NOMO-1 (cell line): Measurements from ENCODE around the gene A4GALT.
"Not testable (repeated sequence)": the region's sequence is repeated elsewhere in the genome, so short reads cannot be mapped to it uniquely, and the experiment has no call there.

Experiments
- DNase-seq, 2 experiments: peaks; one replicate each; lab custom pipeline; 2025; ENCODE audit not compliant: unreplicated experiment in 2 of 2; lab: John Stamatoyannopoulos, UW

A4GALT gene

DNA sequence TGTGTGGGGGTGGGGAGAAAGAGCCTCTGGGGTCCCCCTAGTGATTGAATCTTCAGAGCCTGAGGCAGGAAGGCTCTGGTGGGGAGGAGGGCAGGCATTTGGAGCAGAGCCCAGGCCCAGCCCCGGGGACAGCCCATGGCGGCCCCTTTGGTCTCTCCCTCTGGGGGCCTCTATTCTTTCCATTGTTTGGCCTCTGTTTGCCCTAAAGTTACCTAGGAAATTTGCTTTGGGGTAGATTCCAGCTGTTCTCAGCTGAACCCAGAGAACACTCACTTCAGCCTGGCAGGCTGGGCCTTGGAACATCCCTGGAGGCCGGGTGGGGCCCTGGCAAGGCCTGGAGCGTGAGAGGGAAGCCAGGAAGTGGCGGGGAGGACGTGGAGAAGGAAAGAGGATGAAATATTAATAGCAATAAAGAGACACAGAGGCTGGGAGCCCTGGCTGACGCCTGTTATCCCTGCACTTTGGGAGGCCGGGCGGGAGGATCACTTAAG lies 22.9 kb upstream of the A4GALT start:
- DNase-seq: no peak

DNA sequence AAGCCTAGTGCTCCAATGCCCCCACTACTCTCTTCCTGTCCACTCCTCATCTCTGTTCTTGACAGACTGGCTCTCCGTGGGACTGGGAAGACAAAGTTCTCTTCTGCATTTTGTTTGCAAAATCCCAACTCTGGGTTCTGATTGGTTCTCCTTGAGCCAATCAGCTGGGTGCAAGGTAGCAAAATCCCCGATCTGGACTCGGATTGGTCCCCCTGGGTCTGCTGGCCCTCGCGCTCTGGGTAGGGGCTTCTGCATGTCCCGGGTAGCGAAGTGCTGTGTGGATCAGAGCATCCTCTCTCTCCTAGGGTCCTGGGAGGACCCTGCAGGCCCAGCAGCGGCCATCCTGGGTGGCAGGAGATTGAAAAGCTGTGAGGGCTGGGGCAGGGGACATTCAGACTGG lies 22.3 kb upstream of the A4GALT start:
- DNase-seq: no peak

DNA sequence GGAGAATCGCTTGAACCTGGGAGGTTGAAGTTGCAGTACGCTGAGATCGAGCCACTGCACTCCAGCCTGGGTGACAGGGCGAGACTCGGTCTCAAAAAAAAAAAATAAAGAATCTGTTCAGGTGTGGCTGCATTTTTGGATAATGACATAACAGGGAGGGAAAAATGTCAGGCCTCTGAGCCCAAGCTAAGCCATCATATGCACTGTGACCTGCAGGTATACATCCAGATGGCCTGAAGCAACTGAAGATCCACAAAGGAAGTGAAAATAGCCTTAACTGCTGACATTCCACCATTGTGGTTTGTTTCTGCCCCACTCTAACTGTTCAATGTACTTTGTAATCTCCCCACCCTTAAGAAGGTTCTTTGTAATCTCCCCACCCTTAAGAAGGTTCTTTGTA lies 19.6 kb upstream of the A4GALT start:
- not testable (repeated sequence) for DNase-seq

DNA sequence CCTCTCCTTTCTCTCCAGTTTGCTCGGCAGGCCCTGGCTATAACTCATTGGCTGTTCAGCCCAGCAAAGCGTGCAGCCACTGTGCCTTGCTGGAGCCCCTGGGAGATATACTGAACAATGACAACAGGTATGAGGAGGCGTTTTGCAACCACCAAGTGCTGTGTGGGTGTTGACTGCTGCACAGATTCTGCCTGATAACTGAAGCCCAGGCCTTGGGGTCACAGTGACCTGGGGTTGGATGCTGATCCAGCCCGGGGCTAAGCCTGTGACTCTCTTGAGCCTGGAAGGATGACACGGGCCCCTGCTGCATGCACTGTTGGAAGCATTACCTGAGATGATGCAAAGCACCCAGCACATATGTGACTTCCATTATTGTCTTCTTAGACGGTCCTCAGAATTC lies 13.7 kb upstream of the A4GALT start:
- DNase-seq: no peak

DNA sequence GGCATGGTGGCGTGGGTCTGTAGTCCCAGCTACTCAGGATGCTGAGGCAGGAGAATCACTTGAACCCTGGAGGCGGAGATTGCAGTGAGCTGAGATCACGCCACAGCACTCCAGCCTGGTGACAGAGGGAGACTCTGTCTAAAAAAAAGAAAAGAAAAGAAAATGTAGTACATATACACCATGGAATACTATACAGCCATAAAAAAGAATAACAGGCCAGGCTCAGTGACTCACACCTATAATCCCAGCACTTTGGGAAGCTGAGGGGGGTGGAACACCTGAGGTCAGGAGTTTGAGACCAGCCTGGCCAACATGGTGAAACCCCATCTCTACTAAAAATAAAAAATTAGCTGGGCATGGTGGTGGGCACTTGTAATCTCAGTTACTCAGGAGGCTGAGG lies 12.7 kb upstream of the A4GALT start:
- not testable (repeated sequence) for DNase-seq

DNA sequence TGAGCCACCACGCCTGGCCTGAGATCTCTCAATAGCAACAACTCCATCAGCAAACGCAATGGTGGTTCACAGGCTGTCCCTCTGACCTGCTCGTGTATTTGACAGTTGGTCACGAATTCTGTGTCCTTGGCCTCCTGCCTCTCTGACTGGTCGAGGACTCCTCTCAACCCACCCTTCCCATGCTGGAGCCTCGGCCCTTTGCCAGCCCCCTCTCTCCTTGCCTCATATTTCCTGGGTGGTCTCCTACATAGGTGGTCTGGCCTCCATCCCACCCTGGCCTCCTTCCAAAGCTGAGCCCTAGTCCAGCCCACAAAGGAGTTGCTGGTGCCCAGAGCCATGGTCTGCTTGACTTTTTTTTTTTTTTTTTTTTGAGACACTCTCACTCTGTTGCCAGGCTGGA lies 11.4 kb upstream of the A4GALT start:
- DNase-seq: no peak

DNA sequence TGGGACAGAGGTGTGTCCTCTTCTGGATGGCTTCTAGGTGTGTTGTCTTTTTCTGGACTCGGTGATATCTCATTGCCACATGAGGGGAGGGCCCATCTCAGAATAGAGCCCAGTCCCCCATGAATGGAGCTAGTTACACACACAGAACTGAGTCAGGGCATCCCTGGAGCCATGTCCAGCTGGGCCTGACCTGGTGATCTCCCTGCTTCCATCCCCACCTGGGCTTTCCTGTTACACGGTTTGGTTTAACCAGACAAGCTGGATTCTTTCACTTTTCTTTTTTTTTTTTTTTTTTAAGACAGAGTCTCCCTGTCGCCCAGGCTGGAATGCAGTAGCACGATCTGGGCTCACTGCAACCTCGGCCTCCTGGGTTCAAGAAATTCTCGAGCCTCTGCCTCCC lies 6.1 kb upstream of the A4GALT start:
- no peak for DNase-seq

DNA sequence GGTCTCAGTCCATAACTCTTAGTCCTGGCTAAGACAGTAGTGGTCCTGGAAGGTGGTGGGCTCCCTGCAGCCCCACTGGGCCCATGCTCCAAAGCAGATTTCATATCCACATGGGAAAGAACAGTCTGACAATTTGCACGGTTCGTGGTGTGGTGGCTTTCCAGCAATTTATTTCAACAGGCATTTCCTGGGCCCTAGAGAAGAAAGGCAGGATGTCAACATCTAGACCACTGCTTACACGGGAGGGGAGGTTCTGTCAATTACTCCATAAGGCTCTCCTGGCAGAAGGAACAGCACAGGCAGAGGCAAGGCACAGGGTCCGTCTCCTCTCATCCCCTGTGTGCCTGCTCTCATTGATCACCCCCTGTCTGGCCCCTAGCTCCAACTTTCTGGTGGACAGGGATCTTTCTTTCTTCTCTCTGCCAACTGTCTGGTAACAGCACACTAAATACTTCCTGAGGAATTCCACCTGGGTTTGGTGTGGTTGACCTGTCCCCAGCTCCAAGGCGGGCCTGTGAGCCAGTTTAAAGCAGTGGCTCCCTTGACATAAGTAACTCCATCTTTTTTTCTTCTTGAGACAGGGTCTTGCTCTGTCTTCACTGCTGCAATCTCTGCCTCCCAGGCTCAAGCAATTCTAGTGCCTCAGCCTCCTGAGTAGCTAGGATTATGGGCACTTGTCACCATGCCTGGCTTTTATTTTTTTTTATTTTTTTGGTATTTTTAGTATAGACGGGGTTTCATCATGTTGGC lies 5.1 kb upstream of the A4GALT start:
- DNase-seq: no peak

DNA sequence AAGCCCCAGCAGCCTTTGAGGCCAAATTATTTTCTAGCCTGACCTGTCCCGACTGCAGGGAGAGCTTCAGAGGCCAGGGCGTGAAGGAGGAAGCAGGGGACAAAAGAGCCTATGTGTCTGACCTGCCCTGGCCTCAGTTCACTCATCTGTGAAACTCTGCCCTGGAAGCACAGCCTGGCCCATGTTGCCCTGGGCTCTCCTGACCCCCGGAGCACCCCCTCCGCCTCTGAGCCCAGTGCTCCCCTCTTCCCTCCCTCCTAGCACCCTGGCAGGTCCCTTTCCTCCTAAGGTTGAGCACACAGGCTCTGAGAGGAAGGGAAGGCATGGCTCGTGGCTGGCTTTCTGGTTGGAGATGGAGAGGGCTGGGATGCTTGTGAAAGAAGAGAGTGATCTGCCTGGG lies 3.4 kb upstream of the A4GALT start:
- DNase-seq: no peak

DNA sequence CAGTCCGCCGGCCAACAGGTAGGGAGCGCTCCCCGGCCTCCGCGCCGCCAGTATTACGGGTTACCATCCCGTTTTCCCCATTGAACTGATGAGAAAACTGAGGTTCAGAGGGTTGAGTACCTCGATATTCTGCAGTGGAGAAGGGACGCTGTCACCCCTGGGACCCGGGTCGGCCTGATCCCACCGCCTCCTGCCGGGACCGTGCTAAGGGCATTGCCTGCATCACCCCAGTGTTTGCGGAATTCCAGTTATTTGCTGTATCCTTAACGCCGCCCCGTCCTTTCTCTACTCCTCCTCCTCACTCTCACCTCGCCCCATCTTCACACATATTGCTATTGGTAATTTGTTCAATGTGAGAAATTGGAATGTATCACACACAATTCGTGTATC lies 370 bp upstream of the A4GALT start:
- no peak for DNase-seq

DNA sequence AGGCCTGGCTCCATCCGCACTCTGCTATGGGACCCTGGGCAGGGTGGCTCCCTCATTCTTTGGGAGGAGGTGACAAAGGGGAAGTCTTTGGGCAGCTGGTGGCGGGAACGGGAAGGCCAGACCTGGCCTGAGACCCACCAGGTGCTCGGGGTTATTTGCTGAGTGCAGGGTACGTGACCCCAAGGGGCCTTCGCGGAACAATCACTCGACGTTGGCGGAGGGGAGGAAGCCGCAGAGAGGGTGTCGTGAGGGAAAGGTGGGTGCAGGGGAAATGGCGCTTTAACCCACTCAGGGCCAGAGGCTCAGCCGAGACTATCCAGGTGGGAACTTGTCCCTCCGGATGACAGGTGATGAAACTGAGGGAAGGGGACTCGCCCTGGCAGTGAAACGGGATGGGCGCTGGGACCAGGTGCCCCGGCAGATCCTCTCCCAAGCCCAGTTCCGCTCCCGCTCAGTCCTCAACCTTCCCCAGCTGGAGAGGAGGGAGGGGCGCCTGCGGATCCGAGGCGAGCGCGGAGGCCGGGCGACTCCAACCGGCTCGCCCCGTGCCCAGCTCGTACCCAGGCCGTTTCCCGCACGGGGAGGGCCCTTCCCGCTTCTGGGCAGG lies 911 bp downstream of the A4GALT start:
- DNase-seq: no peak

DNA sequence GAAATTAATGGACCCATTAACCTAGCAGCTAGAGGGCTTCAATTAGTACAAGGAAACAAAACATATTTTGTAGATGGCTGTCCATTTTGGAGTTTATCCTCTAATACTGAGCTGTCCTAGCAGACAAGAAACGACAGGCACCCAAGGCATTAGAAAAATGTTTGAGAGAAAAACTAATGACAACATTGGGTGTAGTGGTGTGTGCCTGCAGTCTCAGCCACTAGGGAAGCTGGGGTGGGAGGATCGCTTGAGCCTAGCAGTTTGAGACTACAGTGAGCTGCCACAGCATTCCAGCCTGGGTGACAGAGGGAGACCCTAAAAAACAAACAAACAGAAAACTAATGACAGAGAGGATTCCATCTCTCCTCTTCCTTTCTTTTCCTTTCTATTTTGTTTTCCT lies 1.5 kb downstream of the A4GALT start:
- DNase-seq: no peak

DNA sequence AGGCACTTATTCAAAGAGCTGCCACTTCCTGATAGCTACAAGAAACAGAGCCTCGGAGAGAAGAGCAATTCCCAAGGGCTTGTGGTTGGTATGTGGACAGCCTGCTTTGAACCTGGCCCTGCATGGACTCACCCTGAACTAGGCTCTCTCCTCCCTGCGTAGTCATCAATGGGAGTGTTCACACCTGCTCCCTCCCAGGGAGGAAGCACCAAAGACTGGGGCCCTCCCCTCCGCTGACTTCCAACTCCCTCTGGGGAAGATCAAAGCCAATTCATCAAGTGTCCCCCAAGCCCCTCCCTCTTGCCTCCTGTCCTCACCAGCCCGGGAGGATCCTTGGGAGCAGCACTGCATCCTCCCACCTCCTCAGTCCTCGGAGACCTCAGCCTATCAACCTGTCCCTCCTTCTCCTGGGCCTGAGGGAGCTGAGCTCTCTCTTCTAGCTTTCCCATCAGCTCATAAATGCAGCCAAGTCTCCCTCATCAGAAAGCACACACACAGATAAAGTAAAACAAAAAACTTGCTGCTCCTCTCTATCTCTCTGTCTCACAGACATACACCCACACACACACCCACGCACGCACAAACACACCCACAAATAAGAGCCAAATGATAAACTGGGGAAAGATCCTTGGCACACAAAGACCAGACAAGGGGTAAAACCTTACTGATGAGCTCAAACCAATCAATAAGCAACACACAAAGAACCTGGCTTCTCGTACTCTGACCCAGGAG lies 3.3 kb downstream of the A4GALT start:
- no peak for DNase-seq

DNA sequence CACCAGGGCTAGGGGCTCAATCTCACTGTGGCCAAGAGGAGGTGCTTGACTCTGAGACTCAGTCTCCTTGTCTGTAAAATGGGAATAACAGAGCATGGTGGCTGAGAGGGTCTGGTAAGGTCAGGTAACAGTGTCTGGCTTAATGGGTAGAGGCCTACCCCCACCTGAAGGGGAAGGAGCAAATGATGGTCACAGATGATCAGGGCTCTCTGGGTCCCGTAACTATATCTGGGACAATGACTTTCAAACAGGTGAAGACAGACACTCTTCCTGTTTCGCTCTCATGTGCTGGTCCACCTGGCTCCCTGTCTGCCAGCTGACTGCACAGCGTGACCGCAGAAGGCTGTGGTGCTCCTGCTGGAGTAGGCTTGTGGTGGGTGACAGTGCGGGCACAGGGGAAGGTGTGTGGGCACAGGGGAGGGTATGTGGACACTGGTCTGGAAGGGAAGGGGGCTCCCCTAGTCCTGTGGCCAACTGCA lies 4.0 kb downstream of the A4GALT start:
- DNase-seq: no peak

DNA sequence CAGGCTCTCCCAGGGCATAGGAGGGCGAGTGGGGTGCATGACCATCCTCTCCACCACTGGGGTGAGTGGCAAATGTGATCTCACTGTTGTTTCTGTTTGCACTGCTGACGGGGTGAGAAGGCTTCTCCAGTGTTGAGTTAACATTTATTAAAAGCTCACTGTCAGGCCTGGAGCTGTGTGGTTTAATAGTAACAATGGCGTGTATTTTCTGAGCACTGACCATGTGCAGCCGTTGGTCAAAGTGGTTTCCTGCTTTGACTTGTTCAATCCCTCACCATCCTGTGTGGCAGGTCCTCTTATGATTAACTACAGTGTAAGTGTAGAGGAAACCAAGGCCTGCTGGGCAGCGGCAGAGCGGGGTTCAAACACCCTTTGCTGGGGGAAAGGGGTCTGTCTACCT lies 4.4 kb downstream of the A4GALT start:
- no peak for DNase-seq

DNA sequence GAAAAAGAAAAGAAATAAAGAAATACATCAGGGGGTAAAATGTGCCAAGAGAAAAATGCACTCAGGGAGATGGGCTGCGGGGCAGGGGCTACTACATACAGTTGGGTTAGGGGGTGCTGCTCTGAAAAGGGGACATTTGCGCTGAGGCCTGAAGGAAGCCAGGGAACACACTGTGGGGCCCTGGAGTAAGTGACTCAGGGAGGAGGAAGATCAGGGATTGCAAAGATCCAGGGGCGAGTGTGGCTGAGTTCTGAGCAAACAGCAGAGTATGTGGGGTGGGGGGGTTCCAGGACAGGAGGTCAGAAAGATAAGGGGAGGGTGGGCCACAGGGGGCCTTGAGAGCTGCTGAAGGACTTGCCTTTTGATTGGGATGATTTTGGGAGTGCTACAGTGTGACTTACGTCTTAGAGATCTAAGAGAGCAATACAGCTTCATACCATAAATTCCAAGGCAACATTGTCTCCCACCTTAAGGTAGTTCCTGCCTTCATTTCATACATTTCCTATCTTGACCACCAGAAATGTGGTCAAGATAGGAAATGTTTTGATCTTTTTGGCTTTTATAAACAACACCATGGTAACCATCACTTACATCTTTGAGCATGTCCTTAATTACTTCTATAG lies 5.8 kb downstream of the A4GALT start:
- DNase-seq: no peak

DNA sequence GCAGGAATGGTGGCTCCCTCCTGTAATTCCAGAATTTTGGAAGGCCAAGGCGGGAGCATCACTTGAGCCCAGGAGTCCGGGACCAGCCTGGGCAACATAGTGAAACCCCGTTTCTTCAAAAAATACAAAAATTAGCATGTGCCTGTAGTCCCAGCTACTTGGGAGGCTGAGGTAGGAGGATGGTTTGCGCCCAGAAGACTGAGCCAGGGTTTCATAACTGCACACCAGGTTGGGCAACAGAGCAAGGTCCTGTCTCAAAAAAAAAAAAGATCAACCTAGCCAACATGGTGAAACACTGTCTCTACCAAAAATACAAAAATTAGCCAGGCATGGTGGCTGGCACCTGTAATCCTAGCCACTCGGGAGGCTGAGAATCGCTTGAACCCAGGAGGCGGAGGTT lies 6.4 kb downstream of the A4GALT start:
- no peak for DNase-seq

DNA sequence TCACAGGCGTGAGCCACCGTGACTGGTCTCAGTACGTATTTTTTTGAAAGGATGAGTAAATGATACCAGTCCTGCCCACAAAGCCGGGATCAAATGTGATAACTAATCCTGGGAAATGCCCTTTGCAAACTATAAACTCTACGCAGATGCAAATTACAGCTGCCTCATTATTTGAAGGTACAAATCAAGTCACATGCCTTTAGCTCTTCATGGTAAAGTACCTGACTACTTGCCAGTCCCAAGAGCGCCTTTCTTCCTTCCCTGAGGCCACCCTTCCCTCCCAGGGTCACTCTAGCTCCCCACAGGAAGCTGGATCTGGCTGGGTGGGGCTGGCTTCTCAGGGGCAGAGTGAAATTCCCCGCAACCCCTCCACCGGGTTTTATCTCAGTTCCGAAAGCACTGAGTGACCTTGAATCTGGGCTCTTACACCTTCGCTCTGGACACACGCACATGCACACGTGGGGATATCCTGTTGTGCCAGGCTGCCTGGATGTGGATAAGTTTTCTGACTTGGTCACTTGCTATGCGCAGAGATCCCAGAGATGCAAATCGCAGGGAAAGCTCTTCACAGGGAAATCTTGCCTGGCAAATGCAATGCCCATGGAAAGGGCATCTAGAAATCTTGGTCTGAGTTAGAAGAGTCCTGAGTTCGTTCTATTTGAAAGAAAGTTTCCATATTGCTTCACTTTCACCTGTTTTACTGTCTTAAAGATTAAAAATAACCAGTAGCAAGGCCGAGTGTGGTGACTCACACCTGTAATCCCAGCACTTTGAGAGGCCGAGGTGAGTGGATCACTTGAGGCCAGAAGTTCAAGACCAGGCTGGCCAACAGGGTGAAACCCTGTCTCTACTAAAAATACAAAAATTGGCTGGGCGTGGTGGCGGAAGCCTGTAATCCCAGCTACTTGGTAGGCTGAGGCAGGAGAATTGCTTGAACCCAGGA lies 8.5 kb downstream of the A4GALT start:
- DNase-seq: no peak

DNA sequence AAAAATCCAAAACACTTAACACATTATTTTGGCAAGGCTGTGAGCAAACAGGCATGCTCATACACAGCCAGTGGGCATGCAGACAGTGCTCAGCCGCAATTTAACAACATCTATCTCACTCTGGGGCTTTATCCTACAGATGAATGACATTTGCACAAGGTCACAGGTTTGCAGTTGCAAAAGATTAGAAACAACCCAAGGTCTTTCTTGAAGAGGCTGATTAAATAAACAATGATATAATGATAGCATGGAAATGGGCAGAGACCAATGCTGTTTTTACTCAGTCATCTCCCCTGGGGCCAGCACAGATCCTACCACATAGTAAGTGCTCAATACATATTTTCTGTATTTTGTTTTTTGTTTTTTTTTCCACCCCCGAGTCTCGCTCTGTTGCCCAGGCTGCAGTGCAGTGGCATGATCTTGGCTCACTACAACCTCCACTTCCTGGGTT lies 9.4 kb downstream of the A4GALT start:
- DNase-seq: no peak

DNA sequence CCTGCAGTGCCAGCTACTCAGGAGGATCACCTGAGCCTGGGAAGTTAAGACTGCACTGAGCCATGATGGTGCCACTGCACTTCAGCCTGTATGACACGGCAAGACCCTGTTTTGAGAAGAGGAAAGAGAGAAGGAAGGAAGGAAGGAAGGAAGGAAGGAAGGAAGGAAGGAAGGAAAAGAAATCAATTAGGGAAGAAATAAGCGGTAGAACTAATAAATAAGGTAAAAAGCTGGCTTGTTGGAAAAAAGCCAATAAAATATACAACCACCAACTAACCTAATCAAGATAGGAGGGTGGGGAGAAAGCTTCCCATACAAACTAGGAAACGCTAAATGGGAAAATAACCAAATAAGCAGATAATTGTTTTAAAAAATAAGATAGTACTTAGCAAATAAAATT lies 12.3 kb downstream of the A4GALT start:
- no peak for DNase-seq
